ENCODE results near the gene TMEM213.

Gene TMEM213

GRCh38 chr7:138878051-138878450, 80.3 kb downstream of the TMEM213 start:
- no peak for DNase-seq

- DNase-seq, result no peak
Observed at GRCh38 chr7:138878856-138879255, 81.1 kb downstream of the TMEM213 start.

GRCh38 chr7:138879356-138879755, 81.6 kb downstream of the TMEM213 start:
- no peak for DNase-seq

- DNase-seq, result no peak
Observed at GRCh38 chr7:138880881-138881578, 83.2 kb downstream of the TMEM213 start.

GRCh38 chr7:138881579-138882188, 83.9 kb downstream of the TMEM213 start:
- no peak for DNase-seq

- no peak for DNase-seq
Observed at GRCh38 chr7:138882249-138882648, 84.5 kb downstream of the TMEM213 start.

GRCh38 chr7:138885383-138886147, 87.8 kb downstream of the TMEM213 start:
- no peak for DNase-seq

- peak; percentile 90 for DNase-seq
Observed at GRCh38 chr7:138886501-138886917, 88.7 kb downstream of the TMEM213 start.

- DNase-seq, result no peak
Observed at GRCh38 chr7:138887085-138887710, 89.4 kb downstream of the TMEM213 start.
